Stomach (tissue), 9 donors: ENCODE data around the gene RDH12. TPM values are rescaled to one million over a fixed set of nuclear protein-coding genes. Genes with fewer than 3 reads are reported as not detected.

Experiments used
- DNase-seq, 2 donors: peaks; one replicate each; pipeline versions ENCODE4 v3.0.0 to v3.0.0-alpha.2; 2013 to 2019
- H3K27ac ChIP-seq, 5 donors: fragments of 200-600 bp in 4 of 5; sonication (generic) in 4 of 5; one replicate each; pipeline ENCODE4 v1.5.1; 2013 to 2019; ENCODE audit warnings: mild to moderate bottlenecking in 1 of 5, moderate library complexity in 1 of 5
- H3K27me3 ChIP-seq, 3 donors: fragments of 200-600 bp; sonication (generic); one replicate each; pipeline ENCODE4 v1.5.1; 2017 to 2019; ENCODE audit warnings: mixed run types in 1 of 3
- H3K36me3 ChIP-seq, 4 donors: fragments of 200-600 bp; sonication (generic); 1 replicate in 3 of 4; 2 replicates in 1 of 4; pipeline ENCODE4 v1.5.1; 2016 to 2019
- H3K4me1 ChIP-seq, 4 donors: fragments of 200-600 bp; sonication (generic); one replicate each; pipeline ENCODE4 v1.5.1; 2016 to 2019
- H3K4me3 ChIP-seq, 4 donors: fragments of 200-600 bp; sonication (generic) in 3 of 4; one replicate each; pipeline ENCODE4 v1.5.1; 2016 to 2019; ENCODE audit warnings: mild to moderate bottlenecking in 1 of 4
- H3K9me3 ChIP-seq, 4 donors: fragments of 200-600 bp; sonication (generic); one replicate each; pipeline ENCODE4 v1.5.1; 2016 to 2019
- EP300 ChIP-seq: sonication (generic); formaldehyde crosslinking; IDR thresholded peaks from one replicate; pipeline ENCODE4 v1.6.1; 2017; ENCODE audit warnings: antibody characterized with exemption
- POLR2A ChIP-seq, 4 donors: fragments of 450-650 bp; IDR thresholded peaks; one replicate each; pipeline ENCODE4 v1.6.1; 2016; ENCODE audit warnings: antibody characterized with exemption in 4 of 4, control low read depth in 2 of 4, mild to moderate bottlenecking in 1 of 4, moderate library complexity in 1 of 4
- POLR2AphosphoS5 ChIP-seq, 3 donors: sonication (generic); formaldehyde crosslinking; IDR thresholded peaks; one replicate each; pipeline ENCODE4 v1.6.1; 2016; ENCODE audit warnings: antibody characterized with exemption in 3 of 3
- WGBS, 5 donors: extraction: QIAGEN DNeasy Blood & Tissue Kit in 3 of 5; methylation state at CpG; one replicate each; pipeline versions ENCODE4 v1.1.5 to v1.1.7; 2013 to 2018; 5-methylcytosine and 5-hydroxymethylcytosine counted together
- intact Hi-C: fragments of 100-400 bp; cut with DNase I; formaldehyde crosslinking; loops from one replicate; pipeline ENCODE4 v1.15.1; 2023; ENCODE audit warnings: low total_unique reads
- polyA plus RNA-seq, 3 donors: library from polyadenylated mRNA; stranded (reverse); fragments of 200-250 nt; gene quantifications; one replicate each; pipeline ENCODE4 v1.2.3, GENCODE V29; 2013
- total RNA-seq, 5 donors: library from RNA; depleted of rRNA; stranded (reverse); fragments of >200 nt; gene quantifications; one replicate each; pipeline versions ENCODE4 v1.1.0 to v1.2.3, GENCODE V29; 2014 to 2016
- TF ChIP-seq, protein P1 (sequence below), 7 experiments: fragments of 450-650 bp in 4 of 7; fragments of 200-600 bp in 3 of 7; sonication (generic) in 3 of 7; IDR thresholded peaks; one replicate each; pipeline ENCODE4 v1.5.1; 2016 to 2019; ENCODE audit warnings: antibody characterized with exemption in 7 of 7, control low read depth in 2 of 7, mild to moderate bottlenecking in 1 of 7
- donor health status: healthy with polysubstance abuse.
- donor health status: Bipolar disorder and iron deficiency.
- donor health status: healthy.

Gene RDH12
- total and polyA plus RNA-seq, 8 donors = 0.45 to 15.4 (median 5.4) TPM; not detected in 2

GRCh38 chr14:67736771-67737170, 35.1 kb downstream of the RDH12 start:
- peak; percentile 21 to 63 for DNase-seq
- H3K4me1 ChIP-seq = peaks cover 5 to 36% (median 14%) of the 10 kb centered on the region in 4 donors
- H3K27ac ChIP-seq = peak overlapping the region; percentile 34 to 59 (median 54)
- intact Hi-C loops = no loop called here
- TF ChIP-seq POLR2AphosphoS5 (IDR thresholded peaks at IDR 0.05) = peak in 1 of 3 donors; percentile 36
- TF ChIP-seq POLR2A (IDR thresholded peaks at IDR 0.05) = no peak
- no peaks in the 10 kb centered on the region for H3K9me3 ChIP-seq
- no peak overlapping the region for H3K4me3 ChIP-seq
- no peaks in the 10 kb centered on the region for H3K36me3 ChIP-seq
- 33 to 57% (median 55%) methylated on average over 4 of the region's 4 CpGs for WGBS, 5 donors
- no peaks in the 10 kb centered on the region for H3K27me3 ChIP-seq

GRCh38 chr14:67738740-67739504, 37.2 kb downstream of the RDH12 start:
- peak; percentile 63 to 65 for DNase-seq
- intact Hi-C loops = no loop called here
- 27 to 54% (median 41%) methylated on average over 12 of the region's 12 CpGs for WGBS, 5 donors
- Histone ChIP-seq H3K4me1 (peaks cover 5 to 36% (median 14%) of the 10 kb centered on the region in 4 donors), H3K27me3 (no peaks in the 10 kb centered on the region), H3K27ac (peak overlapping the region; percentile 62 to 78 (median 75)), H3K4me3 (no peak overlapping the region), H3K9me3 (no peaks in the 10 kb centered on the region), H3K36me3 (no peaks in the 10 kb centered on the region)
- no peak for TF ChIP-seq POLR2A (IDR thresholded peaks at IDR 0.05)
- peak in 1 of 3 donors; percentile 34 for TF ChIP-seq POLR2AphosphoS5 (IDR thresholded peaks at IDR 0.05)

DNA sequence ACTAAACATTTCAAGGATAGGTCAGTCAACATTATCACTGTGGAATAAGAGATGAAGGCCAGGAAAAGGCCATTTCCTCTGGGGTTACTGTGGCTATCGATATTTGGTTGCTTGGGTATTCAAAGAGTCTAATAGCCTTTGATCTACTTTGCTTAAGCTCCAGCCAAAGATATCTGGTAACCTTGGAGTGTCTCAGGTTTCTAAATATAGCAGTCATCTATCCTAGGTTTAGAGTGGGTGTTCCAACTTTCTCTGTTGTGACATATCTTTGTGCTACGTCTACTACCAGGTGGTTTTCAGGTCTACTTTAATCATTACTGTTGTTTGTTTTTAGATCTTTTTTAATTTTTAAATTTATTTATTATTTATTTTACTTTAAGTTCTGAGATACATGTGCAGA, 42.4 kb downstream of the RDH12 start:
- WGBS, 5 donors = 61 to 72% (median 62%) methylated on average over 2 of the region's 2 CpGs
- TF ChIP-seq POLR2AphosphoS5 (IDR thresholded peaks at IDR 0.05) = no peak
- no peak for TF ChIP-seq EP300
- TF ChIP-seq, protein P1, sequence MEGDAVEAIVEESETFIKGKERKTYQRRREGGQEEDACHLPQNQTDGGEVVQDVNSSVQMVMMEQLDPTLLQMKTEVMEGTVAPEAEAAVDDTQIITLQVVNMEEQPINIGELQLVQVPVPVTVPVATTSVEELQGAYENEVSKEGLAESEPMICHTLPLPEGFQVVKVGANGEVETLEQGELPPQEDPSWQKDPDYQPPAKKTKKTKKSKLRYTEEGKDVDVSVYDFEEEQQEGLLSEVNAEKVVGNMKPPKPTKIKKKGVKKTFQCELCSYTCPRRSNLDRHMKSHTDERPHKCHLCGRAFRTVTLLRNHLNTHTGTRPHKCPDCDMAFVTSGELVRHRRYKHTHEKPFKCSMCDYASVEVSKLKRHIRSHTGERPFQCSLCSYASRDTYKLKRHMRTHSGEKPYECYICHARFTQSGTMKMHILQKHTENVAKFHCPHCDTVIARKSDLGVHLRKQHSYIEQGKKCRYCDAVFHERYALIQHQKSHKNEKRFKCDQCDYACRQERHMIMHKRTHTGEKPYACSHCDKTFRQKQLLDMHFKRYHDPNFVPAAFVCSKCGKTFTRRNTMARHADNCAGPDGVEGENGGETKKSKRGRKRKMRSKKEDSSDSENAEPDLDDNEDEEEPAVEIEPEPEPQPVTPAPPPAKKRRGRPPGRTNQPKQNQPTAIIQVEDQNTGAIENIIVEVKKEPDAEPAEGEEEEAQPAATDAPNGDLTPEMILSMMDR (IDR thresholded peaks at IDR 0.05) = no peak
- TF ChIP-seq POLR2A (IDR thresholded peaks at IDR 0.05) = no peak
- H3K9me3 ChIP-seq = no peaks in the 10 kb centered on the region
- H3K27ac ChIP-seq = no peak overlapping the region
- no peak overlapping the region for H3K4me3 ChIP-seq
- peaks cover 0 to 9% (median under 1%) of the 10 kb centered on the region in 4 donors for H3K4me1 ChIP-seq
- no peaks in the 10 kb centered on the region for H3K27me3 ChIP-seq
- peaks cover 6 to 32% (median 20%) of the 10 kb centered on the region in 4 donors for H3K36me3 ChIP-seq
- intact Hi-C loops = no loop called here
- DNase-seq = no peak

- 79 to 100% (median 97%) methylated on average over 1 of the region's 1 CpG for WGBS, 5 donors
- peaks cover 32 to 61% (median 49%) of the 10 kb centered on the region in 4 donors for H3K36me3 ChIP-seq
Measured at GRCh38 chr14:67746927-67747326, 45.2 kb downstream of the RDH12 start.

GRCh38 chr14:67748312-67748711, 46.6 kb downstream of the RDH12 start:
- DNase-seq = no peak
- no peaks in the 10 kb centered on the region for H3K27me3 ChIP-seq
- no peak overlapping the region for H3K27ac ChIP-seq
- peaks cover 46 to 75% (median 63%) of the 10 kb centered on the region in 4 donors for H3K36me3 ChIP-seq
- intact Hi-C loops = no loop called here
- H3K4me3 ChIP-seq = no peak overlapping the region
- peaks cover 0 to 9% (median 0%) of the 10 kb centered on the region in 4 donors for H3K4me1 ChIP-seq
- TF ChIP-seq POLR2AphosphoS5 (IDR thresholded peaks at IDR 0.05) (no peak), POLR2A (IDR thresholded peaks at IDR 0.05) (no peak), EP300 (no peak)
- TF ChIP-seq, protein P1 (IDR thresholded peaks at IDR 0.05) = no peak
- H3K9me3 ChIP-seq = no peaks in the 10 kb centered on the region
- 91 to 97% (median 93%) methylated on average over 8 to 10 of the region's 10 CpGs for WGBS, 5 donors

More at GRCh38 chr14:67746927-67747326, 45.2 kb downstream of the RDH12 start:
- peaks cover 0 to 9% (median 0%) of the 10 kb centered on the region in 4 donors for H3K4me1 ChIP-seq
- TF ChIP-seq POLR2AphosphoS5 (IDR thresholded peaks at IDR 0.05) = no peak
- TF ChIP-seq, protein P1 (IDR thresholded peaks at IDR 0.05) = no peak
- TF ChIP-seq EP300 = no peak
- no peak for TF ChIP-seq POLR2A (IDR thresholded peaks at IDR 0.05)
- H3K4me3 ChIP-seq = no peak overlapping the region
- intact Hi-C loops = no loop called here
- H3K27me3 ChIP-seq = no peaks in the 10 kb centered on the region
- H3K27ac ChIP-seq = no peak overlapping the region
- DNase-seq = no peak
- H3K9me3 ChIP-seq = no peaks in the 10 kb centered on the region
